ENCODE results near the gene FBXO15. TPM values are rescaled to one million over a fixed set of nuclear protein-coding genes. Genes with fewer than 3 reads are reported as not detected.

FBXO15 gene
- total RNA-seq, 1 experiment from 2014 or later, result 0.39 TPM

DNA sequence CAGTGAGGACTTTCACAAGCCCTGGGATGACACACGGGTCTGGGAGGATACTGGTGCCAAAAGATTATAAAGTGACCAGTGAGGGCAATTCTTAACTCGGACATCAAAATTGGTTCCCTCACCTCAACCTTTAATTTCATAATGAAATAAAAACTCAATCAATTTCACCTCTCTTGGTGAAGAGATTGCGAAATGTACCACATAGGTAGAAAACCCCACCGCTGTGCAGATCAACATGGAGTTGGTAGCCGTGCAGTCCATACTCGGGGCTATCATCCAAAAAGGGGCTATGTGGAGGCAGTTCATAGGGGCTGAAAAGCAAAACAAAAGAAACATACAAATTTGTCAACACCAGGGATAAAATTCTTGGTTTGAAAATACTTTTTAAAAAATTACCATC is 24.4 kb downstream of the FBXO15 start:
- H4K20me1 ChIP-seq (ENCODE audit: control insufficient read depth, insufficient read depth, insufficient read length), result no peaks in the 10 kb centered on the region
- no peak overlapping the region for H4K5ac ChIP-seq (ENCODE audit: insufficient read length, low read depth, low read length)
- H3K9me3 Mint-ChIP-seq, result no peaks in the 10 kb centered on the region
- DNase-seq, result no peak
- peaks cover 2% of the 10 kb centered on the region for H3K23me2 ChIP-seq (ENCODE audit: insufficient read length, low read depth, low read length, poor library complexity, severe bottlenecking)
- H2BK12ac ChIP-seq (ENCODE audit: insufficient read length, low read depth, low read length), result no peak overlapping the region
- no peak overlapping the region for H3K4me3 Mint-ChIP-seq
- H3K4ac ChIP-seq (ENCODE audit: low read depth, low read length), result no peak overlapping the region
- no peak overlapping the region for H2BK120ac ChIP-seq (ENCODE audit: low read depth, low read length, poor library complexity, severe bottlenecking)
- no peak overlapping the region for H4K8ac ChIP-seq (replicated peaks; ENCODE audit: insufficient read length, low read depth, low read length)
- no peak overlapping the region for H3K18ac ChIP-seq (ENCODE audit: insufficient read length, low read depth, low read length)
- H4K91ac ChIP-seq (ENCODE audit: insufficient read length, low read depth, low read length), result no peak overlapping the region
- no peak overlapping the region; a peak in 1 of 7 replicates for H3K27ac Mint-ChIP-seq
- H3K36me3 Mint-ChIP-seq (ENCODE audit: insufficient read depth in 1 of 3, low read depth in 3 of 3), result no peaks in the 10 kb centered on the region
- H3K4me1 ChIP-seq (ENCODE audit: insufficient read depth, low read length), result no peaks in the 10 kb centered on the region; the same call in 1 of the 2 replicates
- H2BK15ac ChIP-seq (ENCODE audit: low read depth, low read length), result no peak overlapping the region
- H3K56ac ChIP-seq (ENCODE audit: insufficient read length, low read depth, low read length), result no peak overlapping the region
- H3K9ac ChIP-seq (ENCODE audit: extremely low read depth, insufficient read length, low read length), result no peak overlapping the region
- H3K27ac ChIP-seq (ENCODE audit: insufficient read length, low read depth, low read length), result no peak overlapping the region
- H3K4me2 ChIP-seq (ENCODE audit: insufficient read depth, insufficient read length, low read length), result no peak overlapping the region
- H3K9me3 ChIP-seq (ENCODE audit: control insufficient read depth, low read depth, low read length), result no peaks in the 10 kb centered on the region
- no peak overlapping the region for H3K14ac ChIP-seq (ENCODE audit: insufficient read depth, low read length)
- H2AFZ ChIP-seq (ENCODE audit: low read length), result no peak overlapping the region
- H3K79me1 ChIP-seq (ENCODE audit: insufficient read depth, low read depth, low read length, poor library complexity, severe bottlenecking), result no peaks in the 10 kb centered on the region
- H2BK20ac ChIP-seq (ENCODE audit: low read depth, low read length, poor library complexity, severe bottlenecking), result no peak overlapping the region
- H2AK5ac ChIP-seq (ENCODE audit: insufficient read length, low read length), result no peak overlapping the region
- peaks cover 28 to 33% of the 10 kb centered on the region in 2 experiments for H3K4me1 Mint-ChIP-seq
- H3T11ph ChIP-seq (ENCODE audit: low read length), result no peak overlapping the region
- WGBS (ENCODE audit: extremely low coverage, insufficient read length, low lambda C conversion rate), result no CpG with 5 or more reads among the region's 6 CpGs
- no peaks in the 10 kb centered on the region for H3K27me3 ChIP-seq (ENCODE audit: insufficient read depth, low read length)
- no peak overlapping the region for H3K23ac ChIP-seq (ENCODE audit: insufficient read length, low read depth, low read length)
- no peak overlapping the region for H2BK5ac ChIP-seq (ENCODE audit: insufficient read length, low read length)
- TF ChIP-seq, protein P1, sequence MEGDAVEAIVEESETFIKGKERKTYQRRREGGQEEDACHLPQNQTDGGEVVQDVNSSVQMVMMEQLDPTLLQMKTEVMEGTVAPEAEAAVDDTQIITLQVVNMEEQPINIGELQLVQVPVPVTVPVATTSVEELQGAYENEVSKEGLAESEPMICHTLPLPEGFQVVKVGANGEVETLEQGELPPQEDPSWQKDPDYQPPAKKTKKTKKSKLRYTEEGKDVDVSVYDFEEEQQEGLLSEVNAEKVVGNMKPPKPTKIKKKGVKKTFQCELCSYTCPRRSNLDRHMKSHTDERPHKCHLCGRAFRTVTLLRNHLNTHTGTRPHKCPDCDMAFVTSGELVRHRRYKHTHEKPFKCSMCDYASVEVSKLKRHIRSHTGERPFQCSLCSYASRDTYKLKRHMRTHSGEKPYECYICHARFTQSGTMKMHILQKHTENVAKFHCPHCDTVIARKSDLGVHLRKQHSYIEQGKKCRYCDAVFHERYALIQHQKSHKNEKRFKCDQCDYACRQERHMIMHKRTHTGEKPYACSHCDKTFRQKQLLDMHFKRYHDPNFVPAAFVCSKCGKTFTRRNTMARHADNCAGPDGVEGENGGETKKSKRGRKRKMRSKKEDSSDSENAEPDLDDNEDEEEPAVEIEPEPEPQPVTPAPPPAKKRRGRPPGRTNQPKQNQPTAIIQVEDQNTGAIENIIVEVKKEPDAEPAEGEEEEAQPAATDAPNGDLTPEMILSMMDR (conservative IDR thresholded peaks at IDR 0.05), result no peak
- peaks cover 8% of the 10 kb centered on the region for H3K27me3 Mint-ChIP-seq (ENCODE audit: low read depth)
- H3K79me2 ChIP-seq (ENCODE audit: insufficient read depth, low read length), result no peaks in the 10 kb centered on the region

Measured in H9 (cell line).